ENCODE measurements around the gene ITGAV.
A peak's percentile ranks its signal among the peaks of the same experiment; 100 is the strongest.

Gene ITGAV

GRCh38 chr2:186641807-186642321 is 52.0 kb downstream of the ITGAV start:
- DNase-seq (ENCODE audit: low spot score) = peak; percentile 36
- TF ChIP-seq CTCF (IDR thresholded peaks at IDR 0.05; ENCODE audit: extremely low read depth, missing control alignments) = peak; percentile 66

- TF ChIP-seq CTCF (IDR thresholded peaks at IDR 0.05; ENCODE audit: extremely low read depth, missing control alignments) = no peak
These were observed 54.9 kb downstream of the ITGAV start for GRCh38 chr2:186644791-186645190.

GRCh38 chr2:186645999-186646398 is 56.1 kb downstream of the ITGAV start:
- DNase-seq (ENCODE audit: low spot score) = no peak
- TF ChIP-seq CTCF (IDR thresholded peaks at IDR 0.05; ENCODE audit: extremely low read depth, missing control alignments) = no peak

More at GRCh38 chr2:186644791-186645190, 54.9 kb downstream of the ITGAV start:
- DNase-seq (ENCODE audit: low spot score) = no peak

GRCh38 chr2:186648130-186648529 is 58.3 kb downstream of the ITGAV start:
- no peak for TF ChIP-seq CTCF (IDR thresholded peaks at IDR 0.05; ENCODE audit: extremely low read depth, missing control alignments)
- no peak for DNase-seq (ENCODE audit: low spot score)

- no peak for TF ChIP-seq CTCF (IDR thresholded peaks at IDR 0.05; ENCODE audit: extremely low read depth, missing control alignments)
- DNase-seq (ENCODE audit: low spot score) = no peak
These were observed 63.7 kb downstream of the ITGAV start for GRCh38 chr2:186653511-186653910.

DNA sequence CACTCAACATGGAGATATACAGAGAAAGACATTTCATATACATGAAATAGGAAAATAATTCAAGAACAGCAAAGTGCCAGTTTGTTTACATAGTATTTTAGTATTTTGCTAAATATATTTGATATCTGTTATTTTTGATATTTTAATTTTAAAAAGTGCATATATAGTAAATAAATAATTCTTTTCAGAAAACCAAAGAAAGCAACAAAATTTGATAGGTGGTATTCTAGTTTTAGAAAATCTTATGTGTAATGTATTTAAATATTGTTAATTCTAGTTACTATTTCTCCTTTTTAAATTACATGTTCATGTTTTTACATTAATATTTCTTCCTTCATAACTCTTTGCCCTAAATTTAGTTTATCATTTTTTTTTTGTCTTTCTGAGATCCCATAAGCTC is 69.5 kb downstream of the ITGAV start:
- TF ChIP-seq CTCF (IDR thresholded peaks at IDR 0.05; ENCODE audit: extremely low read depth, missing control alignments) = no peak

DNA sequence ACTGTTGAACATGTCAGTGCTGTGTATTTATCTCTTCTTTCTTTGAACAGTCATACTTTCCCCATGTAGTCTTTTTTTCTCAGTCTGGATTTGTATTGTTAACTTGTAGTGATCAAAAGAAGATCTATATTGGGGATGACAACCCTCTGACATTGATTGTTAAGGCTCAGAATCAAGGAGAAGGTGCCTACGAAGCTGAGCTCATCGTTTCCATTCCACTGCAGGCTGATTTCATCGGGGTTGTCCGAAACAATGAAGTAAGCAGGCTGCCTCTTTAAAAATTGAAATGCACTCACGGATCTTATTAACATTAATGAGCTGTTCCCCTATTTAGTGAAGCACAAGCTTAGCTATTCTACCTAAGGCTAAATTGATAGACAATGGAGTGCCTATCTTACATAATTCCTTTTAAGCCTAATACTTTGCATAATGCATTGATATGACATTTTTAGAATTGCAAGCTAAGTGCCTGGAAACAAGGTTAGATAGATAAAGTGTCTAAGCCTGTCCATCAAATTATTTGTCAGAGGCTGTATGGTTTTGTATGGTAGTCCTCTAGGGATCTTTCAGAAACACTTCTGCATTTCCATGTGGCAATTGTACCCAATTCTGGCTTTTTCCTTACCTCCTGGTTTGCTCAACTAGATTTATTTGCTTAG is 74.7 kb downstream of the ITGAV start:
- DNase-seq (ENCODE audit: low spot score) = no peak
- TF ChIP-seq CTCF (IDR thresholded peaks at IDR 0.05; ENCODE audit: extremely low read depth, missing control alignments) = no peak

More for the DNA sequence above, 69.5 kb downstream of the ITGAV start:
- no peak for DNase-seq (ENCODE audit: low spot score)

All from GM20000 (cell line).